Mesendoderm (in vitro differentiated cells): Measurements from ENCODE around the gene PIP5K1A.

Experiments
- DNase-seq: peaks from one replicate; pipeline ENCODE4 v3.0.0; 2013
- H2AK5ac ChIP-seq: 2 replicates; pipeline ENCODE4 v1.6.1; 2013; ENCODE audit warnings: low read length, inconsistent platforms
- H2BK120ac ChIP-seq: 2 replicates; pipeline ENCODE4 v1.6.1; 2013; ENCODE audit warnings: low read depth, mild to moderate bottlenecking, low read length, moderate library complexity, mixed read lengths
- H2BK15ac ChIP-seq: replicated peaks from 2 replicates; pipeline ENCODE4 v1.6.1; 2013; ENCODE audit warnings: low read depth, mild to moderate bottlenecking, moderate library complexity
- H2BK5ac ChIP-seq: 2 replicates; pipeline ENCODE4 v1.6.1; 2013; ENCODE audit warnings: low read length, inconsistent platforms
- H3K18ac ChIP-seq: 2 replicates; pipeline ENCODE4 v1.6.1; 2013; ENCODE audit warnings: mild to moderate bottlenecking, low read length, mixed read lengths
- H3K23ac ChIP-seq: one replicate; pipeline ENCODE4 v1.6.1; 2013; ENCODE audit warnings: low read length
- H3K27ac ChIP-seq: 2 replicates; pipeline ENCODE4 v1.5.1; 2013; ENCODE audit warnings: low read depth, mild to moderate bottlenecking, inconsistent platforms, low read length, moderate library complexity
- H3K27me3 ChIP-seq: 2 replicates; pipeline ENCODE4 v1.6.1; 2013; ENCODE audit warnings: low read length, control low read depth, mild to moderate bottlenecking, inconsistent platforms; ENCODE audit not compliant: insufficient read depth, poor library complexity
- H3K36me3 ChIP-seq: 2 replicates; pipeline ENCODE4 v1.6.1; 2013; ENCODE audit warnings: low read length, inconsistent platforms; ENCODE audit not compliant: control insufficient read depth, insufficient read depth
- H3K4ac ChIP-seq: one replicate; pipeline ENCODE4 v1.6.1; 2013; ENCODE audit warnings: low read depth, mild to moderate bottlenecking, low read length, moderate library complexity
- H3K4me1 ChIP-seq: 2 replicates; pipeline ENCODE4 v1.6.1; 2013; ENCODE audit warnings: low read depth, low read length, inconsistent platforms; ENCODE audit not compliant: control insufficient read depth
- H3K4me2 ChIP-seq: 2 replicates; pipeline ENCODE4 v1.6.1; 2013; ENCODE audit warnings: low read length
- H3K4me3 ChIP-seq: 2 replicates; pipeline ENCODE4 v1.5.1; 2013; ENCODE audit warnings: mild to moderate bottlenecking, low read length
- H3K56ac ChIP-seq: one replicate; pipeline ENCODE4 v1.6.1; 2013; ENCODE audit warnings: low read length
- H3K79me1 ChIP-seq: 2 replicates; pipeline ENCODE4 v1.6.1; 2013; ENCODE audit warnings: low read length, inconsistent platforms
- H3K79me2 ChIP-seq: 2 replicates; pipeline ENCODE4 v1.6.1; 2013; ENCODE audit warnings: mild to moderate bottlenecking, low read length; ENCODE audit not compliant: control insufficient read depth, insufficient read depth
- H3K9ac ChIP-seq: 2 replicates; pipeline ENCODE4 v1.6.1; 2013; ENCODE audit warnings: low read length, inconsistent platforms
- H4K5ac ChIP-seq: one replicate; pipeline ENCODE4 v1.6.1; 2013; ENCODE audit warnings: low read length
- H4K8ac ChIP-seq: one replicate; pipeline ENCODE4 v1.6.1; 2013; ENCODE audit warnings: low read depth, mild to moderate bottlenecking, control low read depth, low read length, moderate library complexity
- WGBS: extraction: QIAGEN DNeasy Blood & Tissue Kit; methylation state at CpG from one replicate; pipeline ENCODE4 v1.1.7; 2013; ENCODE audit warnings: low lambda C conversion rate, missing lambda C conversion rate; ENCODE audit not compliant: insufficient coverage; ENCODE audit errors: extremely low coverage; 5-methylcytosine and 5-hydroxymethylcytosine counted together

The PIP5K1A gene

GRCh38 chr1:151246786-151247185 lies 48.4 kb downstream of the PIP5K1A start:
- DNase-seq, result no peak
- Histone ChIP-seq H3K23ac (no peak overlapping the region), H3K4me2 (no peak overlapping the region), H3K79me1 (no peaks in the 10 kb centered on the region), H2BK120ac (no peak overlapping the region), H4K8ac (no peak overlapping the region), H2BK15ac (no peak overlapping the region), H3K4me3 (no peak overlapping the region), H3K18ac (no peak overlapping the region), H2AK5ac (no peak overlapping the region), H3K79me2 (no peaks in the 10 kb centered on the region), H3K9ac (no peak overlapping the region), H3K56ac (no peak overlapping the region), H3K4ac (no peak overlapping the region), H3K36me3 (peaks cover 14% of the 10 kb centered on the region), H3K27ac (no peak overlapping the region), H3K4me1 (no peaks in the 10 kb centered on the region), H2BK5ac (no peak overlapping the region), H4K5ac (no peak overlapping the region), H3K27me3 (no peaks in the 10 kb centered on the region)
- no CpG with 5 or more reads among the region's 2 CpGs for WGBS

- no peak overlapping the region for H4K5ac ChIP-seq
- peak; percentile 78 for DNase-seq
- no peak overlapping the region for H3K4me3 ChIP-seq
- H2BK5ac ChIP-seq, result no peak overlapping the region
- H3K4ac ChIP-seq, result no peak overlapping the region
- H2BK15ac ChIP-seq, result no peak overlapping the region
- H3K79me2 ChIP-seq, result peaks cover 15% of the 10 kb centered on the region
- H2AK5ac ChIP-seq, result no peak overlapping the region
- H3K4me1 ChIP-seq, result no peaks in the 10 kb centered on the region
- no peaks in the 10 kb centered on the region for H3K27me3 ChIP-seq
- H3K79me1 ChIP-seq, result no peaks in the 10 kb centered on the region
- H3K18ac ChIP-seq, result no peak overlapping the region
- H3K23ac ChIP-seq, result no peak overlapping the region
- H4K8ac ChIP-seq, result no peak overlapping the region
- H3K56ac ChIP-seq, result no peak overlapping the region
- WGBS, result no CpG with 5 or more reads among the region's 16 CpGs
- H3K36me3 ChIP-seq, result peaks cover 7% of the 10 kb centered on the region
- no peak overlapping the region for H3K27ac ChIP-seq
- H3K9ac ChIP-seq, result no peak overlapping the region
- H2BK120ac ChIP-seq, result no peak overlapping the region
- H3K4me2 ChIP-seq, result no peak overlapping the region
Measured at GRCh38 chr1:151251656-151252470, 53.5 kb downstream of the PIP5K1A start.

GRCh38 chr1:151254217-151255213 lies 56.2 kb downstream of the PIP5K1A start, which contains the start of gene PSMD4:
PSMD4 (plus strand) TSS chr1:151254734; CDS start chr1:151254783, 49 bp downstream.
- H2AK5ac ChIP-seq, result no peak within 1 kb of the TSS
- no peak within 1 kb of the TSS for H2BK5ac ChIP-seq
- no peaks in the 10 kb centered on the region for H3K4me1 ChIP-seq
- H3K56ac ChIP-seq, result peak within 1 kb of the TSS; percentile 94
- H3K27me3 ChIP-seq, result no peaks in the 10 kb centered on the region
- WGBS, result no CpG with 5 or more reads among the region's 56 CpGs
- peak within 1 kb of the TSS; percentile 90 for H3K9ac ChIP-seq
- peak; percentile 99 for DNase-seq
- peak within 1 kb of the TSS; percentile 92 for H3K4ac ChIP-seq
- H4K8ac ChIP-seq, result peak within 1 kb of the TSS; percentile 100
- peak within 1 kb of the TSS; percentile 54 for H3K4me2 ChIP-seq
- H3K36me3 ChIP-seq, result peaks cover 2% of the 10 kb centered on the region
- H3K18ac ChIP-seq, result peak within 1 kb of the TSS; percentile 86
- peaks cover 30% of the 10 kb centered on the region for H3K79me2 ChIP-seq
- no peak within 1 kb of the TSS for H2BK15ac ChIP-seq
- no peak within 1 kb of the TSS for H2BK120ac ChIP-seq
- H3K79me1 ChIP-seq, result peaks cover 4% of the 10 kb centered on the region
- H3K23ac ChIP-seq, result no peak within 1 kb of the TSS
- H4K5ac ChIP-seq, result no peak within 1 kb of the TSS
- H3K4me3 ChIP-seq, result peak within 1 kb of the TSS; percentile 89
- H3K27ac ChIP-seq, result peak within 1 kb of the TSS; percentile 83

GRCh38 chr1:151255381-151255780 lies 57.0 kb downstream of the PIP5K1A start:
- H3K36me3 ChIP-seq, result no peaks in the 10 kb centered on the region
- no peak overlapping the region for H4K5ac ChIP-seq
- H3K4me2 ChIP-seq, result peak overlapping the region; percentile 33
- H2BK5ac ChIP-seq, result no peak overlapping the region
- H2AK5ac ChIP-seq, result no peak overlapping the region
- no CpG with 5 or more reads among the region's 10 CpGs for WGBS
- H3K79me1 ChIP-seq, result peaks cover 6% of the 10 kb centered on the region
- peak; percentile 17 for DNase-seq
- peak overlapping the region; percentile 94 for H3K56ac ChIP-seq
- H3K4ac ChIP-seq, result no peak overlapping the region
- H2BK15ac ChIP-seq, result no peak overlapping the region
- no peaks in the 10 kb centered on the region for H3K27me3 ChIP-seq
- peaks cover 32% of the 10 kb centered on the region for H3K79me2 ChIP-seq
- no peak overlapping the region for H3K27ac ChIP-seq
- H3K4me1 ChIP-seq, result no peaks in the 10 kb centered on the region
- no peak overlapping the region for H3K23ac ChIP-seq
- H2BK120ac ChIP-seq, result no peak overlapping the region
- H3K9ac ChIP-seq, result peak overlapping the region; percentile 90
- peak overlapping the region; percentile 89 for H3K4me3 ChIP-seq
- no peak overlapping the region for H3K18ac ChIP-seq
- H4K8ac ChIP-seq, result no peak overlapping the region

- H3K56ac ChIP-seq, result no peak overlapping the region
- no peak overlapping the region for H3K27ac ChIP-seq
- H3K18ac ChIP-seq, result no peak overlapping the region
- peaks cover 5% of the 10 kb centered on the region for H3K36me3 ChIP-seq
- no CpG with 5 or more reads among the region's 2 CpGs for WGBS
- H3K4me1 ChIP-seq, result no peaks in the 10 kb centered on the region
- H2AK5ac ChIP-seq, result no peak overlapping the region
- H3K23ac ChIP-seq, result no peak overlapping the region
- H3K4ac ChIP-seq, result no peak overlapping the region
- H3K27me3 ChIP-seq, result no peaks in the 10 kb centered on the region
- no peak overlapping the region for H2BK120ac ChIP-seq
- H3K4me3 ChIP-seq, result no peak overlapping the region
- H3K79me2 ChIP-seq, result peaks cover 32% of the 10 kb centered on the region
- H4K8ac ChIP-seq, result no peak overlapping the region
- H3K4me2 ChIP-seq, result no peak overlapping the region
- no peak overlapping the region for H2BK15ac ChIP-seq
- no peak overlapping the region for H4K5ac ChIP-seq
- peaks cover 8% of the 10 kb centered on the region for H3K79me1 ChIP-seq
- DNase-seq, result no peak
- H2BK5ac ChIP-seq, result no peak overlapping the region
- H3K9ac ChIP-seq, result no peak overlapping the region
Measured at GRCh38 chr1:151259351-151259750, 61.0 kb downstream of the PIP5K1A start.
